Measurements from ENCODE around the gene IGSF22.

The IGSF22 gene

GRCh38 chr11:18704698-18705097 is 21.3 kb downstream of the IGSF22 start:
- Histone ChIP-seq H3F3A (ENCODE audit: insufficient read depth, low read length) (no peaks in the 10 kb centered on the region), H3K4me1 (ENCODE audit: low read length) (no peaks in the 10 kb centered on the region), H3K4me3 (ENCODE audit: low read length) (no peak overlapping the region), H3K36me3 (replicated peaks; ENCODE audit: insufficient read depth, low read length) (no peaks in the 10 kb centered on the region), H3K79me2 (ENCODE audit: low read length) (no peaks in the 10 kb centered on the region), H3K4me2 (ENCODE audit: low read depth, low read length) (no peak overlapping the region), H4K20me1 (ENCODE audit: insufficient read depth, low read length) (no peaks in the 10 kb centered on the region), H3K9me2 (replicated peaks; ENCODE audit: insufficient read depth, low read length) (no peaks in the 10 kb centered on the region), H3K9me3 (replicated peaks; ENCODE audit: insufficient read depth, low read length) (no peaks in the 10 kb centered on the region), H3K27me3 (replicated peaks; ENCODE audit: insufficient read depth, low read length) (peaks cover 20% of the 10 kb centered on the region), H3K9ac (ENCODE audit: low read length) (no peak overlapping the region), H3K27ac (ENCODE audit: low read length) (no peak overlapping the region), H2AFZ (ENCODE audit: low read length) (no peak overlapping the region)
- no peak for TF ChIP-seq CTCF (IDR thresholded peaks at IDR 0.05; ENCODE audit: low read length)
- TF ChIP-seq EZH2 (optimal IDR thresholded peaks at IDR 0.05; ENCODE audit: low read depth, low read length): no peak
- TF ChIP-seq EZH2phosphoT487 (IDR thresholded peaks at IDR 0.05; ENCODE audit: low read length): no peak
- DNase-seq: no peak

DNA sequence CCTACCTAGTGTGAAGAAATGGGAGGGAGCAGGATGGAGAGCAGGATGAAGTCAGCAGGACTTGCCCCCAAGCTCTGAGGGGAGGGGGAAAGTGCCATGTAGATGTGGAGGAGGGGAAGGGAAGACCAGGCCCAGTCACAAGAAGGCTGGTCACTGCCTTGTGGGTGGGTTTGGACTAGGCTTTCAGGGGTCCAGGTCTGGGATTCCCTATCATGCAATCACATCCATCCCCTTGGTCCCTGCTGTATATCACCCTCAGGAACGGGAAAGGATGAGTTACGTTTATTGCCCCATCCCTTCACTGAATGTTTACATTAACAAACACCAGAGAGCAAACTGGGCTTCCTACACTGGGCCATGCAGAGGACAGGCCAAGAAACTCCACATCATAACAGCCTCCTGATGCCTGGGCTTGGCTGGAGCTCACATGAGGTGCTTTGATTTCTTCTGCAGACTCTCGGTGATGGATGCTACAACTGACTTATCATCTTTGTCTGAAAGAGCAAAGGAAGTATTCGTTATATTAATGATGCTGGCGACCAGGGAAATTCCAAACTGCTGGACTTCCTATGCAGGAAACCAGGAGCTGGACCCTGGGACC is 21.8 kb downstream of the IGSF22 start:
- H3K27me3 ChIP-seq (replicated peaks; ENCODE audit: insufficient read depth, low read length): peaks cover 24% of the 10 kb centered on the region
- no peaks in the 10 kb centered on the region for H3K9me3 ChIP-seq (replicated peaks; ENCODE audit: insufficient read depth, low read length)
- H3F3A ChIP-seq (ENCODE audit: insufficient read depth, low read length): no peaks in the 10 kb centered on the region
- no peak for DNase-seq
- no peaks in the 10 kb centered on the region for H3K36me3 ChIP-seq (replicated peaks; ENCODE audit: insufficient read depth, low read length)
- H3K4me1 ChIP-seq (ENCODE audit: low read length): no peaks in the 10 kb centered on the region
- no peak overlapping the region for H3K4me3 ChIP-seq (ENCODE audit: low read length)
- no peaks in the 10 kb centered on the region for H3K79me2 ChIP-seq (ENCODE audit: low read length)
- no peaks in the 10 kb centered on the region for H4K20me1 ChIP-seq (ENCODE audit: insufficient read depth, low read length)
- no peak for TF ChIP-seq CTCF (IDR thresholded peaks at IDR 0.05; ENCODE audit: low read length)
- H3K9me2 ChIP-seq (replicated peaks; ENCODE audit: insufficient read depth, low read length): no peaks in the 10 kb centered on the region
- H3K4me2 ChIP-seq (ENCODE audit: low read depth, low read length): no peak overlapping the region
- H2AFZ ChIP-seq (ENCODE audit: low read length): no peak overlapping the region
- H3K9ac ChIP-seq (ENCODE audit: low read length): no peak overlapping the region
- H3K27ac ChIP-seq (ENCODE audit: low read length): no peak overlapping the region

GRCh38 chr11:18703001-18703763 is 22.8 kb downstream of the IGSF22 start:
- Histone ChIP-seq H2AFZ (ENCODE audit: low read length) (no peak overlapping the region), H4K20me1 (ENCODE audit: insufficient read depth, low read length) (no peaks in the 10 kb centered on the region), H3K36me3 (replicated peaks; ENCODE audit: insufficient read depth, low read length) (no peaks in the 10 kb centered on the region), H3K27me3 (replicated peaks; ENCODE audit: insufficient read depth, low read length) (peaks cover 24% of the 10 kb centered on the region), H3K9ac (ENCODE audit: low read length) (no peak overlapping the region), H3K4me1 (ENCODE audit: low read length) (no peaks in the 10 kb centered on the region), H3K4me2 (ENCODE audit: low read depth, low read length) (no peak overlapping the region), H3K9me3 (replicated peaks; ENCODE audit: insufficient read depth, low read length) (no peaks in the 10 kb centered on the region), H3K79me2 (ENCODE audit: low read length) (no peaks in the 10 kb centered on the region), H3F3A (ENCODE audit: insufficient read depth, low read length) (no peaks in the 10 kb centered on the region), H3K9me2 (replicated peaks; ENCODE audit: insufficient read depth, low read length) (no peaks in the 10 kb centered on the region), H3K27ac (ENCODE audit: low read length) (no peak overlapping the region), H3K4me3 (ENCODE audit: low read length) (no peak overlapping the region)
- no peak for DNase-seq
- TF ChIP-seq CTCF (IDR thresholded peaks at IDR 0.05; ENCODE audit: low read length) (no peak), EZH2phosphoT487 (IDR thresholded peaks at IDR 0.05; ENCODE audit: low read length) (no peak), EZH2 (optimal IDR thresholded peaks at IDR 0.05; ENCODE audit: low read depth, low read length) (no peak)
